Measurements from ENCODE around the gene FGFR1OP2.
A peak's percentile ranks its signal among the peaks of the same experiment; 100 is the strongest.
"Not testable (repeated sequence)": the region's sequence is repeated elsewhere in the genome, so short reads cannot be mapped to it uniquely, and the experiment has no call there.

FGFR1OP2 gene

DNA sequence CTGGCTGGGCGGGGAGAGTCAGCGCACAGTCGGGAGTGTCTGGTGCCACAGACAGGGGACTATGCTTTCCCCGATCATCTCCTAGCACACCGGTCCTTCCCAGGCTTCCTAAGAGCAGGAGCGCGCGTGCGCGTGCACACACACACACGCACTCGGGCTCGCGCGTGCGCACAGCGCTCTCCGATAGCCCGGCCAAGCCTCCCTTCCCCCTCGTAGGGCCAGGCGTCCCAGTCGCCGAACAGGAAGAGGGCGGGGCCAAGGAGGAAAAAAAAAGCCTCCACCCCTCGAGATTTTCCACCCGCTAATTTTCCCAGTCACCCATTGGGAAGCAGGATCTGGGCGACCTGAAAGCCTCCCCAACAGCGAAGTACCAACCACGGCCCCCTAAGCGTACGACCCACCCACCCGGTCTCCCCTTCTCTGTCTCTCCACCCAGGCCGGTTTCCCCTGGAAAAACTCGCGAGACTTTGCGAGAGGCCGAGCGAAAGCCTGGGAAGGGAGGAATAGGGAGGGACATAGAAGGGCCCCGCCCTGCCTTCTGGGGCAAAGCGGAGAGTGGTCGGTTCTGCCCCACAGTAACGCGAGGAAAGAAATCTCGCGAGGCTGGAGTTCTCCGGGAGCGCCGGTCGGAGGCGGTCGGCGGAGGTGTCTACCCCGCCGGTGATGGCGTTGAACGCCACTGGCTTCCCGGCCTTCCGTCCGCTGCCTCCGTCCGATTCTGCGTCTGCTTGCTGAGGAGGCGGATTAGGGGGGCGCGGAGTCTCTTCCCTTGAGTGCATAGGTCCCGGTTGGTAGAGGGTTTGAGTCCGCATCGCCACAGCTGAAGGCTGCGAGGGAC, at the start of gene FGFR1OP2, which contains the start of gene INTS13:
Gene FGFR1OP2, plus strand, starts transcription at position 608 of the 838 bp plus-strand sequence. CDS start 15,689 bp downstream, outside the sequence.
Gene INTS13, minus strand, starts transcription at position 119 of the 838 bp plus-strand sequence. CDS start 1,178 bp downstream, outside the sequence.
- peak; percentile 93 for DNase-seq (ENCODE audit: low spot score)

DNA sequence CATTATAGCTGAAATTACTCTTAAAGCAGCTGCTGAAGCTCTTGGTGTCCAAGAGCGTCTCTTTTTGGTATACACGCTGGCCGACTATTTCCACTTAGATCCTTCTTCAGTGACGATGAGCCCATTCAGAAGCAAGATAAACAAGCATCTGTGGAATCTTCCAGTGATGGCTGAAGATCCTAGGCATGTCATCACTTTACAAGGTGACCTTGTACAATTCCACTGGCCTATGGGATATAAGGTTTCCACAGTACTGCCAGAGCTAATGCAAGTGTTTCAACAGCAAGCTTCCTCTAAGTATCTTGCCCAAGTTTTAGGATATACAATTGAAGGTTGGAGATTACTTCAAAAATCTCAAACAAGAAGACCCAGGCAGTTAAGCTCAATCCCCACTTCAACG, 47.5 kb upstream of the FGFR1OP2 start:
- DNase-seq (ENCODE audit: low spot score): no peak

DNA sequence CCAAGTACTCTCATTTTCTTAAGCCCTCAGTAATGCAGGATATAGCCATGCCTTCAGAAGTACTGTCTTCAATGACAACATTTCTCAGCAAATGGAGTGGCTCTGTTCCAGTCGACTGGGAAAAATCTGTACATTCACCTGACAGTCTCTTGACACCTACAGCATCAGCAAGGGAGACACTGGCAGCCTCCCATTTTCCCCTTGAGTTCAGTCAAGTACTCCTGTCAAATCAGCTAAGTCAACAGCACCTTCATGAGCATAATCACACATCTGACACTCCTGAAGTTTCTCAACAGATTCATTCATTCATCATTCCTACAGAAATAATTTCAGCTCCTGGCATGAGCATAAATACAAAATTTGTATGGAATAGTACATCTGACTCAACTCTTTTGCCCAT, 46.6 kb upstream of the FGFR1OP2 start:
- DNase-seq (ENCODE audit: low spot score): no peak

DNA sequence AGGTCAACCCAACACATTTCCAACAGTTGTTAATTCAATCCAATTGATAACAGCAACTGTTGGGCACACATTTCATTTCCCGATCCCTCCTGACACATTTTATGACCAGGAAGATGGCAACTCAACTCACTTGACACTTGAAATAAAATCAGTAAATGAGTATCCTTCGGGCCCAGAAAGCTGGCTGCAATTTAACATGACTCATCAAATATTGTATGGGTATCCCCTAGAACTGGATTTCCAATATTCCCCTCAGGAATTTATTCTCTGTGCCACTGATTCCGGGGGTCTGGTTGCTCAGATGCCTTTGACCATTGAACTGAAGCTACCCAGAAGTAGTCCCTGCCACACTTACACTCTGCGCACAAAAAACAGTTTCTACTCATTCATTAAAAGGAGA, 42.6 kb upstream of the FGFR1OP2 start:
- DNase-seq (ENCODE audit: low spot score): no peak

DNA sequence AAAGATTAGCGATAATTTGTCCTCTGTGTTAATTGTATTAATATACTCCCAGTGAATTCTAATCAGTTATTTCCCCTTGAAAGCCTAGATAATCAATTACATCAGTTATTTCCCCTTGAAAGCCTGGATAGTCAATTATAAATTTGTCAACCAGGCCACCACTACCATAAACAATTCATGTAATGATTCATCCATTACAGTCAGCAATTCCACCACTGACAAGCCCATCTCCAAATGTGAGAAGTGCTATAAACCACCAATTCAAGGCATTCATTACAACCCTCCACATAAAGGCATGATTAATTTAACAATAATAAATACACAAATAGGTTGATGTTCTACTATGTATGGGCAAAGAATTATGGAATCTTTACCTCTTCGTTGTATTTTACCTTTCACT, 41.4 kb upstream of the FGFR1OP2 start:
- no peak for DNase-seq (ENCODE audit: low spot score)

DNA sequence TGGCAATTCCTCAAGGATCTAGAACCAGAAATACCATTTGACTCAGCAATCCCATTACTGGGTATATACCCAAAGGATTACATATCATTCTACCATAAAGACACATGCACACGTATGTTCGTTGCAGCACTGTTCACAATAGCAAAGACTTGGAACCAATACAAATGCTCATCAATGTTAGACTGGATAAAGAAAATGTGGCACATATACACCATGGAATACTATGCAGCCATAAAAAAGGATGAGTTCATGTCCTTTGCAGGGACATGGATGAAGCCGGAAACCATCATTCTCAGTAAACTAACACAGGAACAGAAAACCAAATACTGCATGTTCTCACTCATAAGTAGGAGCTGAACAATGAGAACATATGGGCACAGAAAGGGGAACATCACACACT, 34.9 kb upstream of the FGFR1OP2 start:
- not testable (repeated sequence) for DNase-seq (ENCODE audit: low spot score)

DNA sequence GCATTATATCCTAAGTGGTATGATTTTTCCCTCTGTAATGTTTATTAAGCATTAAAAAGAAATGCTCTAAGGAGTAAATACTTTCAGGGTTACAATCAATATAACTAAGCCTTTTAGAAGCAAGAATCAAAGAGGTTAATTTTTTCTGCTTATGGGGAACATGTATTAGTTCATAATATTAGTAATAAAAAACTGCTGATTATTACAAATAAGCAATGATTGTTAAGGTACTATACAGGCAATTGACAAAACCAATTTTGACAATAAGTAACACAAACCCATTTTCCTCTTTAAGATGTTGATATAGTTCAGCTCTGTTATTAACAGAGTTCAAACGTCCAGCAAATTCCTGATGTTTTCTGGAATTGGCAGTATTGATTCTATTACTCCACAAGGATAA, 32.2 kb upstream of the FGFR1OP2 start:
- DNase-seq (ENCODE audit: low spot score): no peak

DNA sequence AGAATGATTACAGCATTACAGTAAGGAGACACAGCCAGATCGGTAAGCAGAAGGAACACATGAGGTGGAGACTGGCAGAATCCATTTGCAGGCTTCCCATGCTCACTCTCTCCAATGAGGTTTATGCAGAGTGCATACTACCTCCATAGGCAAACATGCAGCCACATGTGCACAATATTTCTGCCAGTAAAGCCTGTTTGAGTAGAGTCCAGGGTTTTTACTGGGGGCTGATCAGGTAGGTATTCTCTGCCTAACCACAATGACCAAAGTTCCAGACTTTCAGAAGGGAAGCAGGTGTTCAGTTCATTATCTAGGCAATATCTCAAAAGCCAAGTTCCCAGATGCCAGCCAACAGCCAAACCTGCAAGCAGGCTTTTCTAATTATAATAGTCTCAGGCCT, 31.6 kb upstream of the FGFR1OP2 start:
- DNase-seq (ENCODE audit: low spot score): no peak

DNA sequence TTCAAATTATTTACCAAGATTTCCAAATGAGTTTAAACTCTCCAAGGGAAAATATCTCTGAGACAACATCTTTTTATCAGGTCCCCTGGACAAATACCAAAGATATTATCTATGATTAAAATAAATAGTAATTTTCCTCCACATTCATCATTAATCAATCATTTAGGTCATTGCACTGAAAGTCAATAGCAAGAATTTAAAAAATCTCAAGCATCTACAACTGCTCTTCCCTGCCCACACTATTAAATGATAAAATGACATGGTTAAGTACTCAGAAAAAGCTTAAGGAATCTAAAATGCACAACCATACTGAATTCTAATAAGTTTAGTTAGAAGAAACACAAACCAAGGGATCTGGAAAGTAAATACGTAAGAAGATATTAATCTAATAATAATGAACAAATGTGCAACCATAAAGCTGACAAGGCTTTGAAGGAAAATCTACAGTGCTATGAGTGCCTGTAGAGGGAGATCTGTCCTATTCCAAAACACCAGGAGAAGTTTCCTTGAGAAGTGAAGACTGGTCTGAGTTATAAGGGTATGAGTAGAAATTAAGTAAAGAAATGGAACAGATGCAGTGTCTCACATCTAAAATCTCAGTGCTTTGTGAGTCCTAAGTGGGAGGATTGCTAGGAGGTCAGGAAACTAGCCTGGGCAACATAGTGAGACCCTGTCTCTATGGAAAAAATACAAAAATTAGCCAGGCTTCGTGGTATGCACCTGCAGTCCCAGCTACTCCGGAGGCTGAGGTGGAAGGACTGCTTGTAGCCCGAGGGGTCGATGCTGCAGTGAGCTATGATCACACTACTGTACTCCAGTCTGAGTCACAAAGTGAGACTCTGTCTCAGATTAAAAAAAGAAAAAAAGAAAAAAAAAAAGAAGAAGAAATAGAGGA, 19.7 kb upstream of the FGFR1OP2 start:
- no peak for DNase-seq (ENCODE audit: low spot score)

DNA sequence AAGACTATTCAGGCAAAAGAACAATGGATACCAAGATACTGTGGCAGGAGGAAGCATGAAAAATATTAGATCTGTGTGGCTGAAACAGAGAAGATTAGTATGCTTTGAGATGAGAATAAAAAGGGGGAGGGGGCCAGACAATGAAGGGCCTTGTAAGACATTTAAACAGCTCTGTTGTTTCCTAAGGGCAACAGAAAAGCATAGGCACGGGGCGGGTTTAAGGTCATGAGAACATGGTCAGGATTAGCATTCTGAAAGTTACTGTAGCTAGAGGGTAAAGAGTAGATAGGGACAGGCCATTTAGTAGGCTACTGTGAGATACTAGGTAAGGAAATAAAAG, 19.1 kb upstream of the FGFR1OP2 start:
- no peak for DNase-seq (ENCODE audit: low spot score)

DNA sequence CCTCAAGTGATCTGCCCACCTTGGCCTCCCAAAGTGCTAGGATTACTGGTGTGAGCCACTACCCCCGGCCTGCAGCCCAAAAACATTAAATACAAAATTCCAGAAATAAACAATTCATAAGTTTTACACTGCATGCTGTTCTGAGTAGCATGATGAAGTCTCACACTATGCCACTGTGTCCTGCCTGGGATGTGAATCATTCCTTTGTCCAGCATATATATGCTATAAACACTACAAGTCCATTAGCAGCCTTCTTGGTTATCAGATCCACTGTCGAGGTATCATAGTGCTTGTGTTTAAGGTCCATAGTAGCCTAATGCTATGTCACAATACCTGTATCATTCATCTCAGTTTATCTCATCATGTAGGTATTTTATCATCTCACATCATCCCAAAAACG, 16.4 kb upstream of the FGFR1OP2 start:
- no peak for DNase-seq (ENCODE audit: low spot score)

DNA sequence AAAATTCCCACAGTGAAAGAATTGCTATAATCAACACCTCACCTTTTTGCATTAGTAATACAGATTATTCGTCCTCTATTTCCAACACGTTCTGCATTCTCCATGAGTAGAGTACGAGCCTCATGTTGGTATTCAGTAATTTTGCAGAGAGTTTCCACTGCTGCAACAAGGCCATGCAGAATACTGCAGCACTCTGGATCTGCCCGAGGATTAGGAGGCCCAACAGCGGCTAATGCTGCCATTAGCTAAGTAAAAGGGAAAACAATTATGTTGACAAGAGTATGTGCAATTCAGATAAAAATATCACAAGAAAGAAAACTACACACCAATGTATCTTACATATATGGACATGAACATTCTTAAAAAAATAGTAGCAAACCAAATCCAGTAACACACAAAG, 9.6 kb upstream of the FGFR1OP2 start:
- DNase-seq (ENCODE audit: low spot score): no peak

DNA sequence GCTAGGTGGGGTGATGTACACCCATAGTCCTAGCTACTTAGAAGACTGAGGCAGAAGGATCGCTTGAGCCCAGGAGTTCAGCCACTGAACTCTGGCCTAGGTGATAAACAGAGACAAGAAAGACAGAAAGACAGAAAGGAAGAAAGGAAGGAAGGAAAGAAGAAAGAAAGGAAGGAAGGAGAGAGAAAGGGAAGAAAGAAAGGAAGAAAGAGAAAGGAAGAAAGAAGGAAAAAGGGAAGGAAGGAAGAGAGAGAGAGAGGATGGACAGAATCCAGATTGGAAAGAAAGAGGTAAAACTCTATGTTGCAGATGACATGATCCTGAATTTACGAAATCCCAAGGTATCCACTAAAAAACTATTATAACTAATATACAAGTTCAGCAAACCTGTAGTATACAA, 8.7 kb upstream of the FGFR1OP2 start:
- DNase-seq (ENCODE audit: low spot score): no peak

DNA sequence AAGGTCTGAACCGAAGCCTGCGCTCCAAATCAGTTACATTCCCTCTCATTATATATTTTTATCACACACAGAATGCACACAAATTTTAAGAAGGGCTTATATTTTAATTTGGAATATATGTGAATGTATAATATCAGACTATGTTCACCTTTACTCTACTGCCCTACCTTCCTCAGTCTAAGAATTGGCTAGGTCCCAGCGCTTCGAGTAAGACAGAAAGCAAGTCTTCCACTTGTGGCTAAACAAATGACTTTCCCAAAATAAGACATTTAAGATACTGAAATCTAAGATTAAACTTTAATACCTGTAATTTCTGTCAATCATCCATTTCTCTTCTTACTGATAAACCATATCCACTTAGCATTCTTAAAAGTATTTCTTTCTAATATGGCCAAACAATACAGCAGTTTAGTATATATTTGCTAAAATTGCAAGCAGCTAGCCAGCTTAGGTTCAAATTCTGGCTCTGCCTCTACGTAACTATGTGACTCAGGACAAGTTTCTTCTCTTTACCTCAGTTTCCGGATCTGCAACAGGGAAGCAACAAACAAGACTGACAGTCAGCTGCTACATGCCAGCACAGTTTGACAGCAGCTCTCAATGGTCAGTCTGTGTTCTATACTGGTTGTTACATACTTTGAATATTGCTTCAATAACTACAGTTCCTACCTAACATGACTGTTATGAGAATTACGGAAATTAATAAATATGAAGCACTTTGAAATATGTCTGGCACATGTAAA, 2.5 kb upstream of the FGFR1OP2 start:
- DNase-seq (ENCODE audit: low spot score): no peak

DNA sequence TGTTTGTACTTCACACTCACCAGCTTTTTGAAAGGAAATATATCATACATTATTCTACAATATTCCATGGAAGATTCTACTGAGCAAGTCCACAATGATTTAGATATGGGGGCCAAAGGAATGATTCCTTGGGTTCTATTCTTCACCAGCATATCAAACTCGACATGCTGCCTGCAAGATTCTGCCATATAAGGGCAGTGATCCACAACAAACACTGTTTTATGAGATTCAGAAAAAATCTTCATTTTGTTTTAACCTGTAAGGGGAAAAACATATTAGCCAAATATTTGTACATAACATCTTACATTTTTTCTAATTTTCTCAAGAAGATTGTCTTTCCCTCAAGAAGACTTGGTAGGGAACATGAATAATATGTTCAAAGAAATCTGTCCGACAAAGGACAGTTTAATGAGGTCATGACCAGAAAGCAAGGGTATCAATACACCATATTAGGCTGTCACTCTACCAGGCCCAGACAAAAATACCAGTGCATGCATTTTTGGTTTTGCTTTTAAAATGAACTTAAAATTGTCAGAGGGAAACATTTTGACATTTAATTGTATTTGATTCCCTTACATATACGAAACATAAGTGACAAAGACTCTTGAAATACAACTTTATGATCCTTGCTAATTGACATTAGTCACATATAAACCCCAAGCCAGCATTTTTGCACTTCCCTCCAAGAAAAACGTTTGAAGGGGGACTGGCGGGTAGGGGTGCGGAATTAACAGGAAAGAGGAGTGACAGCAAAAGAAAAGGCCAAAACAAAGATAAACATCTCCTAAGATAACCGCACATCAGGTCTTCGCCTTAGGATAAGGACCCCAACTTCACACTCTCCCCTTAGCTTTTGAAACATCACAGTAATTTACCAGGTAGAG, 1.5 kb upstream of the FGFR1OP2 start:
- no peak for DNase-seq (ENCODE audit: low spot score)

DNA sequence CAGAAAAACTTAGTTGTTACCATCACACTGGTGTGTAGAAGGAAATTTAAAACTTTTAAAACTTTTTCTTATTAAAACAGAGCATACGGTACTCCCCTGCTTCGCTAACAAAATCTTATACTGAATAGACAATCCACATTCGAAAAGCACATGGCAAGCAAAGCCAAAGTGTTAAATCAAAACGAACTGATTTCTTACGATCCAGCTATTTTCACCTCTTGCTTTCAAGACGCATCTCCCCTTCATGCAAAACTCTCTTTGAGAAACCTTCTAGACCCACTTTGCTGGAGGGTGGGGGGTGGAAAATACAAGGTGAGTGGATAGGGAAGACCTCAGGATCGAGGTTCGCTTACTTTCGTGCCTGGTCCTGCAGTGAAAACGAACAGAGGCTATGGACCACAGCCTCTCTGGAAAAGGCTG, 817 bp upstream of the FGFR1OP2 start:
- no peak for DNase-seq (ENCODE audit: low spot score)

DNA sequence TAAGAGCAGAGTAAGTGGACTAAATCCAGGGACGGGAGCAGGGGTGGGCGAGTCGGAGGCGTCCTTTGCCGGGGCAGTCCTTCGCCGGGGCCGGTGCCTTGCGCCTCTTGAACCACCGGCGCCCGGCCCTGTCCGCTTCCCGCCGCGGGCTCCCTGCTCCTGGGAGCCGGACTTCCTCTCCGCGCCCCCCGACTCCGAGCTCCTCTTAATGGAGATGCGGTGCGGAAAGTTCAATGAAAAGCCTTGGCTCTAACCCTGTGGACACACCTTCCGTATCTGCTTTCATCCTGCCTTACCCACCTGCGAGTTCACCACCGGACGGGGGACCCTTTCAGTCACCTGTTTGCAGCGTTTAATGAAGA, 412 bp downstream of the FGFR1OP2 start:
- DNase-seq (ENCODE audit: low spot score): peak; percentile 45

DNA sequence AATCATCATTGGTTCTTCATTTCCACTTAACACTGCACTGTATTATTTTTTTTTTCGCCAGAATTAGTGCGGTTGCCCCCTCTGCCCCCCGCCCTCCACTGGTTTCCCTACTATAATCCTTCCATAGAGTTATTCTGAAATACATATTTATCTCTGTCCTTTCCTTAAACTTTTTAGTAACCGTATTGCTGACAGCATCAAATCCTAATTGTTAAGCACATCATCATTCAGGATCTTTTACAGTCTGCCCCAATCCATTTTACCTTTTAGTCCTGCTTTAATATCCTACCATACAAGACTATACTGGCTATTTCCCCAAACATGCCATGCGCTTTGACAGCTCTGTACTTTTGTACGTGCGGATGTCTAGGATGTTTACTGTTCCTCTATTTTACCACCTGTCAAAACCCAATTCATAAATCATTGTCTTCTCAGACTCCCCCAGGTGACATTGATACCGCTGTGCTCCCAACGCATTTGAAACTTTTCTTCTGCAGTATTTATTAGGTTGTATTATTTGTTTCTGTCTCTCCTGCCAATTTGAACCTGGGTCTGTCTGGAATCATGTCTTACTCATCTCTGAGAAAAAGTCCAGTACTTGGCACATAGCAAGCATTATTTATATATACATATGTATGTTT, 1.0 kb downstream of the FGFR1OP2 start:
- peak; percentile 15 for DNase-seq (ENCODE audit: low spot score)

DNA sequence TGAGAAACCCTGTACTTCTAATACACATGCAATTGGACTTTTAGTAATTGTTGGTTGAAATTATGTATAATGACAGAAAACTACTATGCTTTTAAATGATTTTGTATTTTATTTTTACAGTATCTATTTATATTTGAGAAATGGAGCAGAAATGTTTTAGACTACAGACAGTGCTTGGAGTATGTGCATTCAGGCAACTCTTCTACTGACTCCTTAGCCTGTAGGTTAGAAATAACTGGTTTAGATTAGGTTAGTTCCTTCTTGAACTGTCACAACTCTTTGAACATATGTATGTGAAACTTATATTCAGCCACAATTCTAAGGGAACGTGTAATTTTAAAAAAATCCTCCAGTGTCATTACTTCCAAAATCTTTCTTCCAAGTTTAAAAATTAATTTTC, 1.7 kb downstream of the FGFR1OP2 start:
- DNase-seq (ENCODE audit: low spot score): no peak

DNA sequence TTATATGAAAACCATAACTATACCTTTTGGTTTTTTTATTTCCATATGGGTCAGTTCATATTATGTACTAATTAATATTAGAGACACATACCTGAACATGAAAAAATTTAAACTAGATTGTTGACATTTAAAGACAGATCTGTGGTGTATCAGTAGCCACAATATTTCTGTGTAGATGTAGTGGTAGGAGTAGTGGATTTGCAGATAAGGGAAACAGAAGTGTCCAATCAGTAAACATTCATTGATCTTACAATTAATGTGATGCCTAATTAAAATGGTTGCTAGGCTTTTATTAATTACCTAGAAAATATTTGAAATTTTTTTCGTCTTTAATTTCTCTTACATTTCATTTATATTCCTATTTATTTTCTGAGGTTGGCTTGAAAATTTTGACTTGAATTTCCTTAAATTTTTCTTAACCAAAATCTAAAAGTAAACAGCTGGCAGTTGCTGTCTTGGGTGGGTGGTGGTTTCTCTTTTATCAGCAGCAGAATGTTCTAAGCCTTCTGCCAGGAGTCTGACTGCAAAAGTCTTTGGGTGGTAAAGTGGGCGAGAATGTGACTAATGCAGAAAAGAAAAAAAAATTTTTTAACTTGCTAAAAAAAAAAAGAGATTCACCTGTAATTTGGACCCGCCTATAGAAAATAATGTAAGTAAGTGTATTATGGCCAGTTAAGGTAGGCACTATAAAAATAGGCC, 2.4 kb downstream of the FGFR1OP2 start:
- DNase-seq (ENCODE audit: low spot score): no peak
